Dermis blood vessel endothelial cell (primary cell): ENCODE data around the gene INPP4A. TPM values are rescaled to one million over a fixed set of nuclear protein-coding genes. Genes with fewer than 3 reads are reported as not detected.

ENCODE experiments used
- DNase-seq: peaks from one replicate; pipeline ENCODE4 v3.0.0; 2010
- total RNA-seq: library from RNA; depleted of rRNA; stranded (reverse); fragments of >200 nt; gene quantifications from 2 replicates; pipeline ENCODE4 v1.2.3, GENCODE V29; 2014

INPP4A gene
- total RNA-seq, 1 donor from 2014 or later = 41.9 TPM

GRCh38 chr2:98476192-98476868 is 31.7 kb downstream of the INPP4A start:
- DNase-seq = no peak

DNA sequence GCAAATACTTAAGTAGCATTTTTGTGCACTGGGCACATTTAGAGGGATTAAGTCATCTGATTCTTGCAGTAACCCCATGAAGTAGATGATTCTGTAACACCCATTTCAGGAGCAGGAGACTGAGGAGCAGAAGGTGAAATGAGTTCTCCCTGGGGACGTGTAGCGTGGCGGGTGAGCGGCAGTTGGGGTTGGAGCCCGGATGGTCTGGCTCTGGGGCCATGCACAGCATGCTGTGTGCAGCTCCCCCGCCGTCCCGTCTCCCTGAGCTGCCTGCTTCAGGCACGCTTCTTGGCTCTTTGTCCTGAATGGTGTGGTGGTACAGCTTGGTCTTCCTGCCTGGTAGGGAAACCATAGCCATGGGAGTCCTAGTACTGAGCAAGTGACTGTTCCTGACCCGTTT is 32.4 kb downstream of the INPP4A start:
- no peak for DNase-seq

GRCh38 chr2:98477506-98477905 is 32.8 kb downstream of the INPP4A start:
- DNase-seq = no peak

DNA sequence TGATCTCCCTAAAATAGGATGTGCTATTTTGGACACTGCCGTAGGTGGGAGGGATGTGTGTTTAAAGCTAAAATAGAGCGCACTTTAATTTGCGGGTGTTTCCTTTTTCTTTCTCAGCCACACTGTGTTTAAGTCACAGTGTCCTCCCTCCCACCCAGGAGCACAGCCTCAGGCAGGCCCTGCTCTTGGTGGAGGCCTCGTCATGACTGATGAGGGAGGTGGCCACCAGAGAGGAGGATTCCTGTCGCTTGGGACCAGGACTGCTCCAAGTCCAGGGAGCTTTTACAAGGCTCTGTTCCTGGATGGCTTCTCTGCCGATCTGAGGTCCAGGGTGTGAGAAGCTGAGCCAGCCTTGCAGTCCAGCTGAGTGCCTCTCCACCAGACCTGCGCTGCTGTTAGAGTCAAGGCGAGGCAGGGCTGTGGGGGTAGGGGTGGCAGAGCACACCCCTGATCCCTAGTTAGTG is 33.5 kb downstream of the INPP4A start:
- DNase-seq = no peak

GRCh38 chr2:98478907-98479306 is 34.2 kb downstream of the INPP4A start:
- no peak for DNase-seq

DNA sequence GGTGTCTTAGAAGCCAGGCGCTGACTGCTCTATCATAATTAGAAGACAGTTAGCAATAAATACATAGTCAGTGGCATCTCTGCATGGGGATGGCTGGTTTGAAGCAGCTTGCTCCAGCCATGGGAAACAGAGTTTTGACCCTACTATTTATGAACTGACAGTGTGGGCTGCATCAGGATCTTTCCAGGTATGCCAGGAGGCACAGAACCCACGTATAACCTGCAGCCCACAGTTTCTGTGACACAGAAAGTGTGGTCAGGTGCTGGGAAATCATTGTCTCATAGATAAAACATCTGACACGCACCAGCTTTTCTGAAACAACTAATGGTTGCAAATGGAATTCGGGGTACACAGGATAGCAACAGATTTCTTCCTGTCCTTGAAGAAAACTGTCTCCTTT is 34.7 kb downstream of the INPP4A start:
- no peak for DNase-seq

DNA sequence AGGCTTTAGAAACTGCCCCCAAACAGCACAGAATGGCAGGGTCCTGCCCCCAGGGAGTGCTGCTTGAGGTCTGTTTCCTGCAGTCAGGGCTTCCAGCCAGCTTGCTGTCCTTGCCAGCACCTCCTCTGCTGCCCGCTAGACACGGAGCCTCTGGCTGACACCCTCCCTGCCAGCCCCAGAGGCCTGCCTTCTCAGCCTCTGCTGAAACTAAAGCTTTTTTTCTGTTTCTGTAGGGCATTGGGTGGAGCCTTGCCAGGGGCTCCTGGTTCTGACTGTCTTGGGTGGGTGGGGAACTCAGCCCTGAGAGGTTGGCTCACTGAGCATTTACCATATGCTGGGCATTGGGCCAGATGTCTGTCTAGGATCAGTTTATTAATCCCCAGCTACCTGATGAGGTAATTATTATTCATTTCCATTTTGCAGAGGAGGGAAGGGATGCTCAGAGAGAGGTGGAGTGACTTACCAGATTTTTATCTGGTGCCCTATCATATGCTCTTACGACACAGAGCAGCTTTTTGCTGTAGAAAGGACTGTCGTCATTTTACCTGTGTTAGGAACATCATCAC is 35.4 kb downstream of the INPP4A start:
- DNase-seq = peak; percentile 83

DNA sequence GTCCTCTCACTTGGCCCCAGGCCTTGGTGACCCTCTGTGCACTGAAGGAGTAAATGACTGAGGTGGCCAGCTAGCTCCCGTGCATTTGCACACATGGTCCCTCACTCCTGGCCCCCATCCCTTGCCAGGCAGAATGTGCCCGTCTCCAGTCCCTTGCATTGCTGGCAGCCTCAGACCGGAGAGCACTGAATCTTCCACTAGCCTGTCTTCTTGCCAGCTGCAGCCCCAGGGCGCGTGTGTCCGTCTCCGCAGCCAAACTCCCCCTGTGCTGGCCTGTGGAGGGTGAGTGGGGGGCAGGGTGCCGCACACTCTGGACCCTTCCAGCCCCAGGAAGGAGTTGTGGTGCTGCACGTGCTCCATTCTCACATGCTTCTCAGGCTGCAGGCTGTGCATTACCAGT is 35.9 kb downstream of the INPP4A start:
- no peak for DNase-seq

- DNase-seq = no peak
Observed at GRCh38 chr2:98482362-98482761, 37.7 kb downstream of the INPP4A start.

DNA sequence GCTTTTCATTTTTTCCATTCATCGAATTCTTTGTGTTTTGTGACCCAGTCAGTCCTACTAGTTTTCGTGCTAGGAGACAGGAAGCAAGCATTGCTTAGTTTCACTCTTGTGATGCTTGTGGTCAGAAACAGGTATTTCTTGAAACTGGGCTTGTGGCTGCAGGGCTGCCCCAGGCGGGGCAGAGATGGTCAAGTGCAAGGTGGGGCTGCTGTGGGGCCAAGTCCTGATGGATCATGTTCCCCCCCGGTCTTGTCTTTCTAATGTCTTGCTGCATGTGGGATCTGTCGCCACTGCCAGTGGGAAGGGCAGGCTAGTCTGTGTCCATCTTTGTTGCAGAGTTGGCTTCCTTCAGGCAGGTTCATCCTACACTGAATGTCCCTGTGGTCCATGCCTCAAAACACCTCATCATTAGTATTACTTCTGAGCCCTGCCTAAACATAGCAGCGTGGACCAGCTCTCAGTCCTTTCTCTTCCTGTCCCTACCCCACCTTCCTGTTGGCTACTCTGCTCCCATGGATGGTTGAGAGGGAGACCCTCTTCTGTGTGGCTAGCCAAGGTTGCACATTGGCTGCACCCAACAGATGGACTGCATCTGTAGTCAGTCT is 38.7 kb downstream of the INPP4A start:
- DNase-seq = no peak

DNA sequence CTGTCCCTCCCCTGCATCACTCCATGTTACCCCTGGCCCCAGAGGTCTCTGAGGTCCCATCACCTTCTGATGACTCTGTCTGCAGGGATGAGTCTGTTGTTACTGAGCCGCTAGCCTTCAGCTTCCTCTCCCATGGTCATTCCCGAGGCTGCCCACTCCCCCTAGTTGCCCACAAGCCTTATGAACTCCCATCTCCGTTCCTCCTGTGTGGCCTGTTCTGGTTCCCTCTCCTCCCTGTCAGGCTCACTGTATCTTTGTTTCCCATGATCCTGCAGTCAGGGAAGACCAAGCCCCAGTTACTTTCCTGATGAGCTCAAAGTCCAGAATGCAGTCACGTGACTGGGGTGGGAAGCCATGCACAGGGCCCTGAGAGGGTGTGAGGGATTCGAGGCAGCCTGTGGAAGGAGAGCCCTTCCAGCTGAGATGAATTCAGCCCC is 39.5 kb downstream of the INPP4A start:
- no peak for DNase-seq

DNA sequence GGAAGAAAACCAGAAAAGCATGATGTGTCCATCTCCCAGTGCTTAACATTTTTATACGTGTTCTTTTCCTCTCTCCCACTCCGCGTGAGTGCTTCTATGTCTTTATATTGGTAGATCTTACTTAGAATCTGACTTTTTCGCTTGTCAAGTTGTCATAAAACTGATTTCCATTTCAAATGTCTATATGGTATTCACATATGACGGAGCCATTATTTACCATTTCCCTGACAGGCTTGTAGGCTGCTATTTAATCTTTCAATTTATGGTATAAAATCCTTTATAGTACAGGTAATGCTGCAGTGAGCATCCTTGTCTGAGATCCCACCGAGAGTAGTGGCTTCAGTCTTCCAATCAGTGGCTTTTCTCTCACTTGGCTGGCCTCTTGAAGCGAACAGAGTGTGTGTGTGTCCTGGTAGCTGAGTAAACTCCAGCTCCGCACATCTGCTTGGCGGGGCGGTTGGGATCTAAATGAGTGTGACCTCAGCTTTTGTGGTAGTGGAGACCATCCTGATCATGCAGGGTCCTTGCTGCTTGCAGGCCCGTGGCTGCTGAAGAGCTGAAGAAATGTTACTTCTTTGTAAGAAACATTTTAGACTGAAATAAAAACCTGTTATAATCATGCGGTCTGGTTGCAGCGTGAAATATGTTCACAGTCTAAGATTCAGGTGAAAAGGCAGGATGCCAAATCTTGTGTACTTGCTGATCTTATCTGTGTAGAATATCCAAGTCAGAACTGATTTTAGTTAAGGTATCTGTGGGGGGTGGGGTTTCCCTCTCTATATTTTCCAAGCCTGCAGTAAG is 40.2 kb downstream of the INPP4A start:
- no peak for DNase-seq

- no peak for DNase-seq
Observed at GRCh38 chr2:98485453-98485755, 40.7 kb downstream of the INPP4A start.

DNA sequence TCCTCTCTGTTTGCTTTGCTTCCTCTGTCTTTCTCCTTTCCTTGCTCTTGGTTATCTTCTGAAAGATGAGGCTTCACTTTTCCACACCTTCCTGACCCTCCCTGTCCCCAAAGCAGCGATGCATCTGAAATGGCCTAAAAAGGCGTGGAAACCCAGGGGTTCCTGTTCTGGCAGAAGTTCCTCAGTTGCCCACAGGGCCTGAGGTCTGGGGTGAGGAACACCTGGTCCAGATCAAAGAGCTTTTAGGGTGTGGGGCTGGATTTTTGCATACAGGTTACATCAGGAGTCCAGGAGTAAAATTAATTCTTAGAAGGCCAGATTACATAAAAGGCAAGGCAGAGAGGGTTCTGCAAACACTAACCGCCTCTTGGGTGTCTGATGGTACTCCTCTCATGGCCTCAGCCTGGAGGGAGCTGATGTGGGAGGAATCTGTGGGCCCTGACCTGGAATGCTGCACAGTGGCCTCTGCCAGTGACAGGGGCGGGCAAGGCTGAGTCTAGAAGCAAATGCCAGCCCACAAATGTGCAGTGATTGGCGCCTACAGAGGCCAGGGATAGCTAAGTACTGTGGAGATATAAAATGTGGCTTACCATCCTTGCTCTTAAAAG is 41.8 kb downstream of the INPP4A start:
- no peak for DNase-seq

DNA sequence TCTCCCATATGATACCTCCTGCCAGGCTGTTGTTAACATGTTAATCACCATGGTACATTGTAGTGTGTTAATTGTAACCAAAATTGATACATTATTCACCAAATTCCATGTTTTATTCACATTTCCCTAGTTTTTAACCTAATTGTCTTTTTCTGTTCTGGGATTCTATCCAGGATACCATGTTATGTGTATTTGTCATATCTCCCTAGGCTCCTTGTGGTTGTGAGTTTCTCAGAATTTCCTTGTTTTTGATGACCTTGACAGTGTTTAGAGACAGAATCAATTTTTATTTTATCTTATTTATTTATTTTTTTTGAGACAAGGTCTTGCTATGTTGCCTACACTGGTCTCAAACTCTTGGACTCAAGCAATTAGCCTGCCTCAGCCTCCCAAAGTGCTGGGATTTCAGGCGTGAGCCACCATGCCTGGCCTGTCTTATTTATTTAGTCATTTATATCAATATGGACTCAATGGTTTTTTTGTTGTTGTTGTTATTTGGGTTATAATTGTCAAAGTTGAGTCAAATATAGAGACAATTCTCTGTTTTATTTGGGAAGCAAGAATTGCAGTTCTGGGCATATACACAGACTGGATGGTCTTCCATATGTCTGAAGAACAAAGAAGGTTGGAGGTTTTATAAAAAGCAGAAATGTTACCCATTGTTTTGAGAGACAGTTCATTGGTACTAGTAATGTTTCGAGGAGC is 42.6 kb downstream of the INPP4A start:
- DNase-seq = no peak

GRCh38 chr2:98487806-98488189 is 43.1 kb downstream of the INPP4A start:
- DNase-seq = peak; percentile 61

DNA sequence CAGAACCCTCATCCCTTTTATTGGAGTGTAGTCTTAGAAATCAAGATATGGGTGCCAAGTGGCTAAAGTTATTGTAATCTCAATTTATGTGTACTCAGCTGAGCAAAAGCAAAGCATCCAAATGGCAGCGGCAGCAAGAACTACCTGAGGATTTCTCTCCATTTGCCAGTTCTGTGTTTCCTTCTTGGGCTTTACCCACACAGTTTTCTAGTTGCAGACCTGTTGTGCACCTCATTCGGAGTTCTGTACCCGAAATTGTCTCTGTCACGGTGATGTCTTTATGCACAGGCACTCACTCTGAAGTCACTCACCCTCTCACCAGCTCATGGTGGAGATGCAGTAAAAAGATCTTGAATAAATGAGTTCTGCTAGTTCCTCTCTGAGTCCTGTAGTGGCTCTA is 43.6 kb downstream of the INPP4A start:
- DNase-seq = no peak

- DNase-seq = no peak
Observed at GRCh38 chr2:98489486-98489885, 44.8 kb downstream of the INPP4A start.

DNA sequence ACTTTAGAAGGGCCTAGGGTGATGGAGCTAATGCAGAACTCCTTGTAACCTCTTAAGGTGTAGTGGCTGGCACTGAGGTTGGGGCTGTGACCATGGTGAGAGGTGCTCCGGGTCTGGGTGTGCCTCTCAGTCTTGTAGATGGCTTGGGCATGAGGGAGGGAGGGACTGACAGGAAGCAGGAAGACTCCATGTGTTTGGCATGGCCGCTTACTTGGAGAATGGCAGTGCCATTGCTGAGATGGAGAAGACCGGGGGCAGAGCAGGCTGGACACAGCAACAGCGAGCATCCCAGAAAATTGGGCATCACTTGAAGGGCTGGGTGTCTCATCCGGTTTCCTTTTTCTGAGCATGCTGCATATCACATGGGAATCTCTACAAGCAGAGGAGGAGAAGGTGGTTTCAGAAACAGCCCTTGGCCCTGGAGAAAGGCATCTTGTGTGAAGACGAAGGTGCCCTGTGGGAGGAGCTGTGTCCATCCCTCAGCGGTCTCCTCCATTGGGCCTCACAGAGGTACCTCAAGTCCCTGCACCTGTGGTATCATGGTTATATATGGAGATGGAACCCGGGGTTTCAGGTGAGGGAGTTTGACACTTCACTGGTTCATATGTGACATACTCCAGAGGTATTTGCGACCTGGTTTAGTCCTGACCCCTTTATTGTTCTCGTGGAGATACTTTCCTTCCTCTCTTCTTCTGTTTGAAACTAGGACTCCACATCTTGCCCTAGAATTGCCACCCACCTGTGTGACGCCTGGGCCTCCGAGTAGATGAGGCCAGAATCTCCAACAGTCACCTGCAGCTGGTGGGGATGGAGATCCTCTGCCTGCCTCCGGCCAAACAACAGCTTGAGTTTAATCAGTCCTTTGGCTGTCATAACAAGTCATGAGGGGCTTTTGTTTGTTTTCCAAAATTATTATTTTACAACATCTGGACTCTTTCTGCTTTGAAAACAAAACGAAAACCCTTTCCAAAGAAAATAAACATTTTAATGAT is 45.6 kb downstream of the INPP4A start:
- no peak for DNase-seq

GRCh38 chr2:98492441-98492840 is 47.8 kb downstream of the INPP4A start:
- no peak for DNase-seq

- DNase-seq = no peak
Observed at GRCh38 chr2:98494699-98495098, 50.0 kb downstream of the INPP4A start.
